ENCODE results near the gene RAI1.
A peak's percentile ranks its signal among the peaks of the same experiment; 100 is the strongest.

The RAI1 gene

DNA sequence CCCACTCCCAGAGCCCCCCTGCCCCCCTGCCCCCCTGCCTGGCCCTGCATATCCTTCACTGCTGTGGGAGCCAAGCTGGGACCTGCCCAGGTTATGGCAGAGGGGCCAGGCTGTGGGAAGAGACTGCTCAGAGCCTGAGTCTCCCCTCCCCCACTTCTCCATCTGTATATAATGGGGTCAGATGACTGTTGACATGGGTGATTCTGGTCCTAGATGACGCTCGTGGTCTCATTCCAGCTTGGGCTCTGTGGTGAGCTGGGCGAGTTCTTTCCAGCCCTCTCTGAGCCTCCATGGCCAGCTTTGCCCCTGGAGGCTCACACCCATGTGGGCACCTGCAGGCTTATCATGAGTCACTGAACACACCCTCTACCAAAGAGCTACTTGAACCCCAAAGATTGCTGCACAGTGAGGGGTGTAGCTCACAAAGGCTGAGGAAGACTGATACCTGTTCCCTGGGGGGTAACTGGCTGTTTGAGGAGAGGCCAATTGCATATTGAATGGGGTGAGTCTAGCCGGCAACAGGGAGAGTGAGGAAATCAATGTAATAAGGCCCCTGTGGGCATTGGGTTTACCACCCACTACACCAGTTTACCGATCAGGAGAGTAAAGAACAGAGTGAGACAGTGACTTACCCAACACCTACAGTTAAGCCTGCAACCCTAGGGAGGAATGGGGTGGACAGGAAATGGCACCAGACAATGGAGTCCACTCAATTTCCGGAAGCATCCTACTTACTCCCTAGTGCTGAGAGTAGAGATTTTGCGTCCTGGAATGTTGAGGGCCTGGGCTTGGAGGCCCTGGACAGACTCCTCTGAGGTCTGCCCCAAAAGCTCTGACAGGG, 159.7 kb downstream of the RAI1 start:
- peak; percentile 66 for DNase-seq (ENCODE audit: low read depth)
- peak overlapping the region; percentile 47 for H3K4me3 ChIP-seq (replicated peaks; ENCODE audit: low read depth, low read length)
- no peak for TF ChIP-seq CTCF (IDR thresholded peaks at IDR 0.05; ENCODE audit: low read length, missing control alignments)

DNA sequence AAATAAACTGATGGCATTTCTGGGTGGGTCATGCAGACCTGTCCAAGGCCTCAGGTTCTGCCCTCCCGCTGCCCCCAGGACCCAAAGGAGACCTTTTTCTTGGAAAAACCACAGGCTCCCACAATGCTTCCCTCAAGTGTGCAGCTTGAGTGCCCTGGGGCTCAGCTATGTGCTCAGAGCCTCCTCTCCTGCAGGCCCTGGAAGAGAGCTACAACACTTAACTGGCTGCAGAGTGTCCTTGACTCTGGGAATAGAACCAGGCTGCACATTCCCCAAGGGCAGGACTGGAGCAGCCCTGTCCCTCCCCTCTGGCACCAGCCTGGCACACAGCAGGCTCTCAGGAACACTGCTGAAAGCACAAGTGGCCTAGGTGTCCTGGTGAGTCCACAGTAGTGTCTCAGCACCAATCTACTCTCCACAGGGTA, 160.4 kb downstream of the RAI1 start:
- no peak for TF ChIP-seq CTCF (IDR thresholded peaks at IDR 0.05; ENCODE audit: low read length, missing control alignments)
- no peak for DNase-seq (ENCODE audit: low read depth)
- H3K4me3 ChIP-seq (replicated peaks; ENCODE audit: low read depth, low read length), result no peak overlapping the region

GRCh38 chr17:17842111-17842876, 161.0 kb downstream of the RAI1 start:
- no peak for TF ChIP-seq CTCF (IDR thresholded peaks at IDR 0.05; ENCODE audit: low read length, missing control alignments)
- no peak overlapping the region for H3K4me3 ChIP-seq (replicated peaks; ENCODE audit: low read depth, low read length)
- no peak for DNase-seq (ENCODE audit: low read depth)

GRCh38 chr17:17843096-17843495, 161.8 kb downstream of the RAI1 start:
- no peak overlapping the region for H3K4me3 ChIP-seq (replicated peaks; ENCODE audit: low read depth, low read length)
- DNase-seq (ENCODE audit: low read depth), result no peak
- TF ChIP-seq CTCF (IDR thresholded peaks at IDR 0.05; ENCODE audit: low read length, missing control alignments), result no peak

- DNase-seq (ENCODE audit: low read depth), result no peak
- TF ChIP-seq CTCF (IDR thresholded peaks at IDR 0.05; ENCODE audit: low read length, missing control alignments), result no peak
- no peak overlapping the region for H3K4me3 ChIP-seq (replicated peaks; ENCODE audit: low read depth, low read length)
Measured at GRCh38 chr17:17844079-17844478, 162.8 kb downstream of the RAI1 start.

GRCh38 chr17:17844500-17844899, 163.2 kb downstream of the RAI1 start:
- no peak for DNase-seq (ENCODE audit: low read depth)
- no peak for TF ChIP-seq CTCF (IDR thresholded peaks at IDR 0.05; ENCODE audit: low read length, missing control alignments)
- H3K4me3 ChIP-seq (replicated peaks; ENCODE audit: low read depth, low read length), result no peak overlapping the region
